Activated naive CD4-positive, alpha-beta T cell treated with anti-CD3 and anti-CD28 coated beads, Interleukin-2, amount 10 ng/mL, durations not matched to agents 7 days and 5 days (primary cell): ENCODE measurements around the gene SCAMP4.
A peak's percentile ranks its signal among the peaks of the same experiment; 100 is the strongest.

Experiments used
- CTCF ChIA-PET: fragments of 350-600 bp; sonication (Branson Sonifier 250); formaldehyde crosslinking; loops from one replicate; lab custom pipeline; 2021; ENCODE audit warnings: antibody characterized with exemption; lab: Charles Lee
- DNase-seq: peaks from one replicate; pipeline ENCODE4 v3.0.0-alpha.2; 2020
- H3K27ac Mint-ChIP-seq: one replicate; pipeline ENCODE4 v1.8.0; 2021; ENCODE audit warnings: mild to moderate bottlenecking, moderate library complexity, mixed read lengths
- H3K27me3 Mint-ChIP-seq: one replicate; pipeline ENCODE4 v1.8.0; 2021; ENCODE audit warnings: mild to moderate bottlenecking, mixed read lengths
- H3K36me3 Mint-ChIP-seq: one replicate; pipeline ENCODE4 v1.8.0; 2021; ENCODE audit warnings: mixed read lengths
- H3K4me1 Mint-ChIP-seq: one replicate; pipeline ENCODE4 v1.8.0; 2021; ENCODE audit warnings: mixed read lengths
- H3K4me3 Mint-ChIP-seq: one replicate; pipeline ENCODE4 v1.8.0; 2021; ENCODE audit warnings: mild to moderate bottlenecking, moderate library complexity, mixed read lengths
- H3K9me3 Mint-ChIP-seq: one replicate; pipeline ENCODE4 v1.8.0; 2021; ENCODE audit warnings: mixed read lengths

Gene SCAMP4

DNA sequence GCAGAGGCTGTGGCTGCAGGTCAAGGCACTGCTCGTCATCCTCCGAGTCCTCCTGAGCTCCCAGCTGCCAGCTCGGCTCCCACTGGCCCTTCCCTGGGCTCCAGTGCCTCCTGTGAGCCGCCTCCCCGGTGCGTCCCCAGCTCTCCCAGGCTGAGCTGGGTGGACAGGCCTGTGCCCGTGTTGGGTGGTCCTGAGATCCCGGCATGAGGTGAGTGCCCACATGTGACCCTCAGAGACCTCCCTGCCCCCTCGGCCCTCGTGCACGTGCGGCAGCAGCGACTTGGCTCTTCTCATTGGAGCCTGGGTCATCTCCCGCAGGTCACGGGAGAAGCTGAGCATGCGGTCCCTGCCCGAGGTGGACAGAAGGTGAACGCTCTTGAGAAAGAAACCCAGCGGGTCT is 15.4 kb downstream of the SCAMP4 start:
- Mint-ChIP-seq H3K4me1 (peaks cover 23% of the 10 kb centered on the region), H3K27ac (peak overlapping the region; percentile 49), H3K36me3 (peaks cover 14% of the 10 kb centered on the region), H3K27me3 (no peaks in the 10 kb centered on the region), H3K9me3 (no peaks in the 10 kb centered on the region), H3K4me3 (no peak overlapping the region)
- DNase-seq: no peak
- CTCF ChIA-PET: no interaction called here

DNA sequence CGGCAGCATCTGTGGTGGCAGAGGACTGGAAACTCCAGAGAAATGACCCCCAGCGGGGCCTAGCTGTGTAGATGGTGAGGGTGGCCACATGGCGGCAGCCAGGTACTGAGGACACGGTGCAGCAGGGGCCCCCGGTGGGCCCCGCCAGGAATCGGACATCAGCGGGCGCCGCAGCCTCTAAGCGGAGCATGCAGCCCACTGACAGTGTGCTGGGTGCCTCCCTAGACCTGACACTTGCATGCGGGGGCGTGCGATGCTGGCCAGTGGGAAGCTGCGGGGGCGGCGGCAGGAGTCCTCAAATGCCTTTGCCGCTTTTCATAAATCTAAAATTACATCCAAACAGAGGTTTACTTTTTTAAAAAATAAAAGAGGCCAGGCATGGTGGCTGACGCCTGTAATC is 16.1 kb downstream of the SCAMP4 start:
- no peak for DNase-seq
- H3K9me3 Mint-ChIP-seq: no peaks in the 10 kb centered on the region
- H3K36me3 Mint-ChIP-seq: peaks cover 14% of the 10 kb centered on the region
- CTCF ChIA-PET: no interaction called here
- H3K27ac Mint-ChIP-seq: no peak overlapping the region
- H3K27me3 Mint-ChIP-seq: no peaks in the 10 kb centered on the region
- H3K4me1 Mint-ChIP-seq: peaks cover 23% of the 10 kb centered on the region
- H3K4me3 Mint-ChIP-seq: no peak overlapping the region

DNA sequence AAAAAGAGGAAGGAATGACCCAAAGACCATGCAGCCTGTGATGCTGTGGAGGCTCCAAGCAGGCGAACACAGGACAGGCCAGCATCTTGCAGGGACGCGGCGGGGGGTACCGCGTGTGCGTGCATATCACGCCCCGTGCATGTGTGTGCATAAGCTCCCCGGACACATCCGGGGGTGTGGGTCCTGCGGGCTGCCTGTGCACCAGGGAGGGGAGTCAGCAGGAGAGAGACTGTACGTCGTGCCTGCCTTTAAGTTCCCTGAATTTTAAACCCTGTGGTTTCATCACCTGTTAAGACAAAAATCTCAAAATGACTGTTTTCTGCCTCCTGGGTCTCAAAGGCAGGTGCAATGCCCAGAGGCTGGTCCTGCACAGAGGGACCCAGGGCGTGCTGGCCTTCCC is 16.6 kb downstream of the SCAMP4 start:
- Mint-ChIP-seq H3K4me3 (no peak overlapping the region), H3K27me3 (no peaks in the 10 kb centered on the region), H3K4me1 (peaks cover 26% of the 10 kb centered on the region), H3K27ac (peak overlapping the region; percentile 71), H3K36me3 (peaks cover 14% of the 10 kb centered on the region), H3K9me3 (no peaks in the 10 kb centered on the region)
- CTCF ChIA-PET: no interaction called here
- DNase-seq: no peak

DNA sequence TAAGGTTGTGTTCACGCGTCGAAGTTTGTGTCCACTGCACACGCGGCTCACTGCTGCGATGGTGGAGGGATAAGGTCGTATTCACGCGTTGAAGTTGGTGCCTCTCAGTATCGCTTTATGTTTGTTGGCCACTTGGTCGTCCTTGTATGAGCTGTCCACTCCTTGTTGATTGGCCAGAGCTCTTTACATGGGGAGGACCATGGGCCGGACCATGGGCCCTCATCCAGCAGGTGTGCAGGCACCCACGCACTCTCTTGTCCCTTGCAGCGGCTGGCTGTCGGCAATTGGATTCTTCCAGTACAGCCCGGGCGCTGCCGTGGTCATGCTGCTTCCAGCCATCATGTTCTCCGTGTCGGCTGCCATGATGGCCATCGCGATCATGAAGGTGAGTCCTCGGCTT is 17.6 kb downstream of the SCAMP4 start:
- Mint-ChIP-seq H3K36me3 (peaks cover 11% of the 10 kb centered on the region), H3K27ac (peak overlapping the region; percentile 87), H3K4me3 (no peak overlapping the region), H3K9me3 (peaks cover 3% of the 10 kb centered on the region), H3K4me1 (peaks cover 36% of the 10 kb centered on the region), H3K27me3 (peaks cover 2% of the 10 kb centered on the region)
- CTCF ChIA-PET: interaction anchor here (1.1 to 1.9 kb wide), 3 partner anchors 14 to 25 kb away, joined by 3 to 10 read pairs (median 4); no protein-coding TSS in a partner anchor
- no peak for DNase-seq

DNA sequence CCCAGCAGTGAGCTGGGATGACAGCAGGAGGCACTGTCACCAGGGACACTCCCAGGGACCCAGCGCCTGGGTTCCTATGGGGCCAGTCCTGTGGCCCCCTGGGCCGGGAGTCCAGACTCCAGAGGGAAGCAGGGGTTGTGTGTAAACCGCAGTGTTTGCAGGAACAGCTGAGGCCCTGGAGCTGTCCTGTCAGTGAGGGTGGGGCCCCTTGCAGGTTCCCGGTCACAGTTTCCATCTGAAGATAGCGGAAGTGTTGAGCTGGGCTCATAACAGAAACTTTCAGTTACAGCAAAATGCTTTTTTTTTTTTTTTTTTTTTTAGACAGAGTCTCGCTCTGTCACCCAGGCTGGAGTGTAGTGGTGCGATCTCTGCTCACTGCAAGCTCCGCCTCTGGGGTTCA is 18.1 kb downstream of the SCAMP4 start:
- Mint-ChIP-seq H3K27ac (peak overlapping the region; percentile 87), H3K27me3 (peaks cover 4% of the 10 kb centered on the region), H3K9me3 (peaks cover 4% of the 10 kb centered on the region), H3K36me3 (peaks cover 9% of the 10 kb centered on the region), H3K4me3 (no peak overlapping the region), H3K4me1 (peaks cover 41% of the 10 kb centered on the region)
- CTCF ChIA-PET: interaction anchor here (1.1 to 1.9 kb wide), 3 partner anchors 13 to 26 kb away, joined by 3 to 10 read pairs (median 4); no protein-coding TSS in a partner anchor
- peak; percentile 65 for DNase-seq

DNA sequence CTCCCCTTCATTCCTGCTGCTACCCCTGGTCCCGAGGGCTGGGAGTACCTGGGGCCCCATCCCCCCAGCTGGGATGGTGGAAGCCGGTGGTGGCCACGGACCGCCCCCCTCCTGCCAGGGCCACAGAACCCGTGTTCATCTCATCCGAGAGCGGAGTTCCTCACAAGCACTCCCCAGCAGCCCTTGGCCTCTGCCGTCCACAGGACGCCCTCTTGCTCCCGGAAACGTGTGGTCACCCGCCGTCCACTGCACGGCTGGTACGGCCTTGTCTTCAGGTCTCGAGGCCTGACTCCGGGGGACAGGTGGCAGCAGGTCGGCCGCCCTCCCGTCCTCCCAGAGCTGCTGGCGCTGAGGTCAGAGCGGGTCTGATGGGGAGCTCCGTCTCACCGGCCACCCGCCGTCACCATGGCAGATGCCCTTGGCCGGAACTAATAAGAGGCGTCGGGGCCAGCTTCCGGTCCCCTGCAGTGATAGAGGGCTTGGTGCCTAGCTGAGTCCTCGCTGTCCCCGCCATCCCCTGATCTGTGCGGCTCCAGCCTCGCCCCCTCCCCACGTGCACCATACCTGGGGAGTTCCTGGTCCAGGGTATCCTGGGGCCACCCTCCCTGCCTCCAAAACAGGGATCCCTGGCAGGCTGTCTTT is 19.2 kb downstream of the SCAMP4 start:
- CTCF ChIA-PET: interaction anchor here (1.9 kb wide), 1 partner anchor 27 kb away, joined by 10 read pairs; no protein-coding TSS in a partner anchor
- Mint-ChIP-seq H3K4me1 (peaks cover 50% of the 10 kb centered on the region), H3K36me3 (peaks cover 8% of the 10 kb centered on the region), H3K9me3 (peaks cover 4% of the 10 kb centered on the region), H3K27me3 (peaks cover 10% of the 10 kb centered on the region), H3K27ac (peak overlapping the region; percentile 55), H3K4me3 (no peak overlapping the region)
- no peak for DNase-seq

DNA sequence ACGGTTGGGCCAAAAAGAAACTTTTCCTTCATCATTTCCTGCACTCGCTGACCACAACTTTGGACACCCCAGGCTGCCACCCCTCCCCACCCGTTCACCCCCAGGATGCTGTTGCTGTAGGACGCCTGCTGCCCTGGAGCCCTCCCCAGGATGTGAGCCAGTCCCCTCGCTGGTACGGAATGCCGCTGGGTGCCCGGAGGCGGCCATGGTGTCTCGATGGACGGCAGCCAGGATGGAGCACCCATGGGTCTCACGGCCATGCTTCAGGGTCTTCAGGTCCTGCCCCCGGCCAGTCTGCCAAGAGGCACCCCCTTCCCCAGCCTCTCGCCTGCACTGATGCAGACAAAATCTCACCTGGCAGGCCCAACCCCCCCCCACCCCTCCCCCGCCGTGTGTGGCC is 20.3 kb downstream of the SCAMP4 start:
- DNase-seq: no peak
- no peak overlapping the region for H3K4me3 Mint-ChIP-seq
- CTCF ChIA-PET: no interaction called here
- peaks cover 5% of the 10 kb centered on the region for H3K36me3 Mint-ChIP-seq
- H3K9me3 Mint-ChIP-seq: peaks cover 4% of the 10 kb centered on the region
- H3K4me1 Mint-ChIP-seq: peaks cover 58% of the 10 kb centered on the region
- H3K27me3 Mint-ChIP-seq: peaks cover 21% of the 10 kb centered on the region
- H3K27ac Mint-ChIP-seq: no peak overlapping the region

DNA sequence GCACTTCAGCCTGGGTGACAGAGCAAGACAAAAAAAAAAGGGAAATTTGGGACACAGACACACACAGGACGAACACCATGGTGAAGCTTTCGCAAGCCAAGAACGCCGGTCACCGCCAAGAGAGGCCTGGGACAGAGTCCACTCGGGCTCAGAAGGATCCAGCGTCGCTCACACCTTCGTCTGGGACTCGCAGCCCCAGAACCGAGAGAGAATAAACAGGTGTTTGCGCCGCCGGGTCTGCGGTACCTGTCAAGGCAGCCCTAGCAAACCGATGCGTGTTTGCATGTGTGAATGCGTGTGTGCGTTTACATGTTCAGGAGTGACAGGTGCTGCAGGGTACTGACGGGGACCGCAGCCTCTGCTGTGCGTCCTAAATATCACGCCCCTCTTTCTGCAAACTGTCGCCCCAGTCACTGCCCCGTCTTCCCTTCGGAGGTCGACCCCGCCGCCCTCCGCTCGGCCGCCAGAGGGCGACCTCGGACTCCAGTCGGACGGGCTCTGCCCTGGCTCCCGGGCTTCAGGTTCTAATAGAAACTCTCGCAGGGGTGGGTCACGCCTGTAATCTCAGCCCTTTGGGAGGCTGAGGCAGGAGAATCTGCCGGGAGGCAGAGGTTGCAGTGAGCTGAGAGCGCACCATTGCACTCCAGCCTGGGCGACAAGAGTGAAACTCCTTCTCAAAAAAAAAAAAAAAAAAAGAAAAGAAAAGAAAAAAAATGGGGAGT is 24.0 kb downstream of the SCAMP4 start:
- peak; percentile 84 for DNase-seq
- Mint-ChIP-seq H3K4me1 (peaks cover 44% of the 10 kb centered on the region), H3K9me3 (peaks cover 16% of the 10 kb centered on the region), H3K4me3 (peak overlapping the region; percentile 71), H3K27me3 (peaks cover 36% of the 10 kb centered on the region), H3K27ac (peak overlapping the region; percentile 5), H3K36me3 (peaks cover 16% of the 10 kb centered on the region)
- CTCF ChIA-PET: interaction anchor here (0.6 to 2.3 kb wide), 10 partner anchors 13 to 232 kb away, joined by 3 to 10 read pairs (median 3); no protein-coding TSS in a partner anchor

DNA sequence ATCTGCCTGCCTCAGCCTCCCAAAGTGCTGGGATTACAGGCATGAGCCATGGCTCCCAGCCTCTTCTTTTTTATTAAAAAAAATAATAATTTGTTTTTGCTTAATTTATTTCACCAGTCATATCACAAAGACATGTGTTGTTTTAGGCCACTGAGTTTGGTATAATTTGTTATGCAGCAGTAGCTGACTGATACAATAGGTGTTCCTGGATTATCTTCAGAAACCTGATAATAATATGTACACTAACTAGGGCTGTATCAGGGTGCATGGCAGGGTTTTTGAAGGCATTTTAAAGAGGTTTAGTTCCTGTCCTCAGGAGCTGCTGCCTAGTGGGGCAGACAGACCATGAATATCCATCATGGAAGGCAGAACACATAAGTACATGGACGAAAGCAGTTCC is 26.2 kb downstream of the SCAMP4 start:
- Mint-ChIP-seq H3K9me3 (peaks cover 22% of the 10 kb centered on the region), H3K27me3 (peaks cover 36% of the 10 kb centered on the region), H3K4me3 (no peak overlapping the region), H3K4me1 (peaks cover 50% of the 10 kb centered on the region), H3K27ac (peak overlapping the region; percentile 42), H3K36me3 (peaks cover 24% of the 10 kb centered on the region)
- DNase-seq: no peak
- CTCF ChIA-PET: interaction anchor here (2.3 kb wide), 1 partner anchor 34 kb away, joined by 10 read pairs; no protein-coding TSS in a partner anchor

DNA sequence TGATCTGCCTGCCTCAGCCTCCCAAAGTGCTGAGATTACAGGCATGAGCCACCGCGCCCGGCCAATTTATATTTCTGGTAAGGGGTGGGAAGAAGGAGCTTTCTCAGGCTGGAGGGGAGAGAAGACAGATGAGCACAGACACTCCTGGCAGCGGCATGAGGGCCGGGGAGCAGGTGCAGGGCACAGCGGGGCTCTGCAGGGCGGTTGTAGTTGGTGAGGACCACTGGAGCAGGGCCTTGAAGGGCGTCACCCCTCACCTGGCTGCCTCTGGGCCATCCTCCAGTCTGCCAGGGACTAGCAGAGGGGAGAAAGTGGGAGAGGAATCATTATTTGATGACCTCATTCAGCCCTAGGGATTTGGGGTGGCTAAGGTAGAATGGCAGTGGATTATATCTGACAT is 27.2 kb downstream of the SCAMP4 start:
- no peak overlapping the region for H3K4me3 Mint-ChIP-seq
- peaks cover 36% of the 10 kb centered on the region for H3K27me3 Mint-ChIP-seq
- CTCF ChIA-PET: no interaction called here
- DNase-seq: no peak
- H3K4me1 Mint-ChIP-seq: peaks cover 43% of the 10 kb centered on the region
- no peak overlapping the region for H3K27ac Mint-ChIP-seq
- peaks cover 26% of the 10 kb centered on the region for H3K36me3 Mint-ChIP-seq
- peaks cover 22% of the 10 kb centered on the region for H3K9me3 Mint-ChIP-seq

DNA sequence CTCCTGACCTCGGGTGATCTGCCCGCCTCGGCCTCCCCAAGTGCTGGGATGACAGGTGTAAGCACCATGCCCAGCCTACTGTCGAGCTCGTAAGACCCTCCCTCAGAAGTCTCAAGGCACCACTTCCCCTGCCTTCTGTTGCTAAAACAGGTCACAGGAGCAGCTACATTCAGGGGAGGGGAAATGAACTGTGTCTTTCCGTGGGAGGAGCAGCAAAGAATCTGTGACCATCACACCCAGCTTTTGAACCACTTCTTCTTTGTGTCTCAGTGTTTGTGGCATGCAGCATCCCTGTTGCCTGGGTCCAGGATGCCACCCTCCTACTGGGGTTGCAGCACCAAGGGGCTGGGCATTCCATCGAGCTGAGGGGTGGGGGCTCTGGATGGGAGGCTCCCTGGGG is 28.0 kb downstream of the SCAMP4 start:
- Mint-ChIP-seq H3K9me3 (peaks cover 17% of the 10 kb centered on the region), H3K36me3 (peaks cover 25% of the 10 kb centered on the region), H3K4me1 (peaks cover 41% of the 10 kb centered on the region), H3K27ac (no peak overlapping the region), H3K27me3 (peaks cover 32% of the 10 kb centered on the region), H3K4me3 (no peak overlapping the region)
- no peak for DNase-seq
- CTCF ChIA-PET: interaction anchor here (0.8 kb wide), 1 partner anchor 13 kb away, joined by 3 read pairs; no protein-coding TSS in a partner anchor

DNA sequence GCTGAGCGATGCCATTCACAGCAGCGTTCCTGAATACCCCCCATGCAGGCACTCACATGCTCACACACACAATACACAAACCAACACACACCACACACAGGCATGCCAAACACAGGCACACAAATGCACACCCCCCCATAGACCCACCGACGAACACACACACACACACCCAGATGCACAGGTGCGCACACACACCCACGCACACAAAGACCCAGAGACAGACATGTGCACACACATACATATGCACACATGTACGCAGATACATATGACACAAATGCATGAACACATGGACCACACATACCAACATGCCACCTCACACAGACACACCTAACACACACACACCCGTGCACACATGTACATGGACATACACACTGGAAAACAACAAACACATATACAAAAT is 28.7 kb downstream of the SCAMP4 start:
- Mint-ChIP-seq H3K27me3 (peaks cover 31% of the 10 kb centered on the region), H3K4me3 (no peak overlapping the region), H3K36me3 (peaks cover 25% of the 10 kb centered on the region), H3K4me1 (peaks cover 37% of the 10 kb centered on the region), H3K9me3 (peaks cover 17% of the 10 kb centered on the region), H3K27ac (peak overlapping the region; percentile 1)
- CTCF ChIA-PET: no interaction called here
- no peak for DNase-seq

DNA sequence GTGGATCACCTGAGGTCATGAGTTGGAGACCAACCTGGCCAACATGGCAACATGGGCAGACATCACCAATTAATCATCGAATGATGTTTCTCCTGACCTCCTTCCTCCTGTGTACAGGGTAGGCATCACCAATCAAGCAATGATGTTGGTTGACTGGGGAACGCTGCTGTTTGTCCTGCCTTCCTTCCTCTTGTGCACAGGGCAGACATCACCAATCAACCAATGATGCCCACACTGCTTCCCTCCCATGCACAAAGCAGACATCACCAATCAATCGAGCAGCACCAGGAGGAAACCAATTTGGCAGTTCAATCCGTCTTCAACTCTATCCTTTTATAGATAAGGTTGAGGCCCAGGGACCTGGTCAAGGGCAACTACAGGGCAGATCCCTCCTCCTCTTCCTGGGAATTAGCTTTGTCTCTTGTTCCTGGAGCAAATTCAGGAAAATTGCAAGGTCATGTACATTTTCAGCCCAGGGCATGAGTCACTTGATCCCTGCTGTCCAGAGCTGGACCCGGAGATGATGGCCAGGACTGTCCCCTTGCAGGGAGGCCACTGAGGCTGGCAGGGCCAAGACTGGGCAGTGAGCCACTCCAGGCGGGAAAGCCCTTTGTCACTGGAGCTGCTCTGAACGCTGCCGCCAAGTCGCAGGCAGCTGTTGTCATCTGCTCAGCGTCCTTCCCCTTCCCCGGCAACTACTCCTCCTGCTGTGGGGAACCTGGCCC is 30.4 kb downstream of the SCAMP4 start:
- no peak overlapping the region for H3K4me3 Mint-ChIP-seq
- H3K9me3 Mint-ChIP-seq: peaks cover 17% of the 10 kb centered on the region
- H3K27me3 Mint-ChIP-seq: peaks cover 19% of the 10 kb centered on the region
- peaks cover 31% of the 10 kb centered on the region for H3K36me3 Mint-ChIP-seq
- H3K4me1 Mint-ChIP-seq: peaks cover 36% of the 10 kb centered on the region
- no peak overlapping the region for H3K27ac Mint-ChIP-seq
- peak; percentile 37 for DNase-seq
- CTCF ChIA-PET: interaction anchor here (1.3 to 1.4 kb wide), 2 partner anchors 12 to 38 kb away, joined by 3 to 4 read pairs; no protein-coding TSS in a partner anchor

DNA sequence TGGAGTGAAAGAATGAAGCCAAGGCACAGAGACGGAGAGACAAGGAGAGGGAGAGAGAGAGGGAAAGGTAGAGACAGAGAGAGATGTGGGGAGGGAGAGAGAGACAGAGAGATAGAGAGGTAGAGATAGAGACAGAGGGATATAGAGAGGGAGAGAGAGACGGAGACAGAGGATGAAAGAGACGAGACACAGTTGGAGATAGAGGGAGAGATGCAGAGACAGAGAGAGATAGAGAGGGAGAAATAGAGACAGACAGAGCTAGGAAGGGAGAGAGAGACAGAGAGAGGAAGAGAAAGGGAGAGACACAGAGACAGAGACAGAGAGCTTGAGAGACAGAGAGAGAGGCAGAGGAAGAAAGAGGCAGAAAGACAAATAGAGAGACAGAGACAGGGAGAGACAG is 31.2 kb downstream of the SCAMP4 start:
- Mint-ChIP-seq H3K27ac (no peak overlapping the region), H3K27me3 (peaks cover 16% of the 10 kb centered on the region), H3K4me3 (no peak overlapping the region), H3K4me1 (peaks cover 36% of the 10 kb centered on the region), H3K9me3 (peaks cover 17% of the 10 kb centered on the region), H3K36me3 (peaks cover 31% of the 10 kb centered on the region)
- no peak for DNase-seq
- CTCF ChIA-PET: interaction anchor here (1.3 to 1.4 kb wide), 2 partner anchors 13 to 39 kb away, joined by 3 to 4 read pairs; no protein-coding TSS in a partner anchor
